ENCODE results near the gene LENG9. TPM values are rescaled to one million over a fixed set of nuclear protein-coding genes. Genes with fewer than 3 reads are reported as not detected.

Gene LENG9
- total and polyA plus RNA-seq, 2 of the 13 experiments (the other 11 are each of a cell fraction or from before 2014, with no cell fraction given), result 0.75 to 2.9 TPM

- TF ChIP-seq ZUFSP (CRISPR knock-in tag; IDR thresholded peaks at IDR 0.05; ENCODE audit: borderline replicate concordance) (no peak), RFX5 (IDR thresholded peaks at IDR 0.05; ENCODE audit: low read depth, low read length) (no peak), CBFB (CRISPR knock-in tag; IDR thresholded peaks at IDR 0.05) (no peak), PPARG (CRISPR knock-in tag; conservative IDR thresholded peaks at IDR 0.05) (peak; percentile 39; the same call in 1 of the 2 replicates), ZNF276 (CRISPR knock-in tag; IDR thresholded peaks at IDR 0.05; ENCODE audit: low read depth) (no peak), SNRNP70 (IDR thresholded peaks at IDR 0.05; ENCODE audit: low read depth, low read length) (no peak), SMYD3 (CRISPR knock-in tag; IDR thresholded peaks at IDR 0.05) (no peak), ZNF577 (CRISPR knock-in tag; IDR thresholded peaks at IDR 0.05; ENCODE audit: borderline replicate concordance, low read depth) (no peak), ZKSCAN1 (IDR thresholded peaks at IDR 0.05; ENCODE audit: low read length) (no peak), ZNF446 (CRISPR knock-in tag; IDR thresholded peaks at IDR 0.05) (no peak), ZNF746 (CRISPR knock-in tag; IDR thresholded peaks at IDR 0.05) (no peak; the same call in 1 of the 2 replicates), ZNF414 (CRISPR knock-in tag; IDR thresholded peaks at IDR 0.05) (0 out of 2 replicates have a peak, but pooled peaks have one; percentile 35), ZNF530 (CRISPR knock-in tag; IDR thresholded peaks at IDR 0.05; ENCODE audit: low read depth) (no peak), DNMT3B (CRISPR knock-in tag; conservative IDR thresholded peaks at IDR 0.05) (no peak), IRX3 (CRISPR knock-in tag; IDR thresholded peaks at IDR 0.05; ENCODE audit: borderline replicate concordance, low read depth) (no peak), ZNF274 (CRISPR knock-in tag; IDR thresholded peaks at IDR 0.05) (no peak), SYNCRIP (IDR thresholded peaks at IDR 0.05; ENCODE audit: insufficient read depth, low read depth, low read length) (no peak), MAFK (conservative IDR thresholded peaks at IDR 0.05 in 1 of 2, IDR thresholded peaks at IDR 0.05 in 1 of 2; ENCODE audit: low read length in 2 of 2) (no peak), ATF7-NPFF (CRISPR knock-in tag; IDR thresholded peaks at IDR 0.05; ENCODE audit: low read depth) (peak; percentile 37; the same call in 1 of the 2 replicates), ZBED4 (CRISPR knock-in tag; IDR thresholded peaks at IDR 0.05; ENCODE audit: borderline replicate concordance) (peak; percentile 32; the same call in 1 of the 2 replicates), GABPA (IDR thresholded peaks at IDR 0.05; ENCODE audit: low read depth, low read length) (0 out of 2 replicates have a peak, but pooled peaks have one; percentile 18), GABPA (CRISPR knock-in tag; IDR thresholded peaks at IDR 0.05; ENCODE audit: low read depth) (no peak)
Measured at GRCh38 chr19:54464630-54465425, 1.2 kb upstream of the LENG9 start (continued).

All from HepG2 (cell line).